Measurements from ENCODE around the gene SLC7A1.

Gene SLC7A1

DNA sequence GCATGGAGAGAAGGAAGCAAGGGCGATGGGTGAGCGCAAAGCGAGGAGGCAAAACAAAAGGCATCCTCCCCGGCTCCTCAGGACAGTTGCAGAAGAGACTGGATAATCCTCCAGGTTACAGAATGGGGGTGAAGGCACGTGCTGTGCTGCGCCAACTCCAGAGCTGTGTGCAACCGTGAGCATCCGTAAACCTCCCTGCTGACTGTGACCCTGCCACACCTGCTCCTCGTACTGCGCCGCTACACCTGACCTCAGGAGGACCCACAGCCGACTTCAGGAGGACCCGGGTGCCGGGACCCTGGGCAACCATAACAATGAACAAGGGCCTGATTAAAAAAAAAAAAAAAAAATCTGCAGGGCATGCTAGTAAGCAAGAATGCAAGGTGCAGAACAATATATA is 68.7 kb downstream of the SLC7A1 start:
- no peak for DNase-seq

GRCh38 chr13:29525757-29526156 is 69.7 kb downstream of the SLC7A1 start:
- no peak for DNase-seq

GRCh38 chr13:29524641-29525040 is 70.8 kb downstream of the SLC7A1 start:
- DNase-seq = no peak

DNA sequence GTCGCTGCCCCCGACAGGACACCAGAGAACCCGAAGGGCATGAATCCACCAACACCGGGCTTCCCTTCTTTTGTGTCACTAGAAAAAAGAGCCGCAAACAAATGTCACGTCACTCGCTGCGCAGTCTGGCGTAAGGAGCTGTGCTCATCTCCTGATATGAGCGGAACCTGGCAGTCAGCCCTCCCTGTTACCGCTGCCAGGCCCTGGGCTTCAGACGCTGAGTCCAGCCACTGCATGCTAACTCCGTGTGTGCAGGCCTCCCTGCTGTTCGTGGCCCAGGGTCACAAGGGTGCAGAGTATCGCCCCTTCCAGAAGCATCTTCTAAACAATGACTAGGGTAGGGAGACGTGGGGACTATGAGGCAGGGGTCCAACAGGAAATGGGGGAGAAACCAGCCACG is 71.3 kb downstream of the SLC7A1 start:
- no peak for DNase-seq

DNA sequence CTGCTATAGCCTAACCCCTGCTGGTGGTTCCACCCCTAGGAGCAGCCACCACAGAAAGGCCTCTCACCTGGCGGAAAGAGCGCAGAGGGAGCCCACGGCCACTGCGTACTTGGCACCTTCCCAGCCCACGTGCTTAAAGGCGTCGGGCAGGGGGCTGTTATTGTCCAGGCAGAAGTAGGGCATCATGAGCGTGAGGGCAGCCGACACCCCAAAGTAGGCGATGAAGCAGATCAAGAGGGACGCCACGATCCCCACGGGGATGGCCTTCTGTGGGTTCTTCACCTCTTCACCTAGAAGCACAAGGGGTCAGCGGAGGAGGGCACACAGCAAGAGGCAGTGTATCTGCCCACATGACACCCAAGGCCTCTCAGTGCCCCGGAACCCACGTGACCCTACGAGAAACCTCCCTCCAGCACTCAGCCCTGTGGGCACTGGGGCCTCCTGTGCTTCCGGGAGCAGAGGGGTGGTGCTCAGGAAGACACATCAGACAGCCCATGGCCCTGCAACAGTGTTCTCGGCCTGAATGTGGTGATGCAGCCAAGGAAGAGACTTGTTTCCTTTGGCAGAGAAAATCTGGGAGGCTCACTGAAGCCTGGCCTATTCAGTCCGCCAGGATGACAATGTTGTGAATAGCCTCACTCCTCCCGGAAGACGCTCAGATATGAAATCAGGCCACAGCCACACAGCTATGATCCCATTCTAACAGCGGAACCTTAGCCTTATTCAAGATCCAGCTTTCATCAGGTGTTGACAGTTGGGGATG is 72.1 kb downstream of the SLC7A1 start:
- DNase-seq = no peak

- no peak for DNase-seq
Observed at GRCh38 chr13:29522044-29522685, 73.3 kb downstream of the SLC7A1 start.

DNA sequence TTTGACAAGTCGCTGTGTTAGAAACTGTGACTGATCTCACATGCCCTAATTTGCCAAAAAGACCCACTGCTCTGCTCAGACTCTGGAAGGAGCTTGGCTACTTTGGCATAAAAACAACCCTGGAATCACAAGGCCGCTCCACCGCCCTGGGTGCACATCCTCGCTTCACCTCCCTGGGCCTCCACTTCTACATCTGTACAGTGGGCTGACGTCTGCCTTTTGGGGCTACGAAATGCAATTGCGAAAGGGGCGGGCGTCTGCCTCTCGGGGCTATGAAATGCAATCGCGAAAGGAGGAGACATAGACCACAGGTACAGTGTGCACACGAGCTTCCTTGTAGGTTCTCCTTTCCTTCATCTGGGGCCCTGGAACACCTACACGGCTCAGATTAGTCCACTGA is 74.2 kb downstream of the SLC7A1 start:
- DNase-seq = no peak

DNA sequence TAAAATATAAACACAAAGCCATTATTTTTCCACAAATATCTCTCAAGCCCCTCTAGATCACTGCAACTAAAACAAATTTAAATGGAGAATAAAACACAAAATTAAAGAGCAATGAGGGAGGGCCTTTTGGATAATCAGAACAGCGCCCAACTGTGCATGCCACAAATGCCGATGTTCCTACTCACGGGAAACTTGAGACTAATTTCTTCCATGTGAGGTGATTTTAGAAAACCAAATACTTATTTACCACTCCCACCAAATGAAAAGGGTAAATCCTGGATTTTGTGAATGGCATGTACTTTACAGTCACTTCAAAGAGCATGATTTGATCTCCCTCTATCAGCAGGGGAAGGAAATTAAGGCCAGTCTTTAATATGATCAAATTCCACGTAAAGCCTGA is 74.8 kb downstream of the SLC7A1 start:
- no peak for DNase-seq

- no peak for DNase-seq
Observed at GRCh38 chr13:29519921-29520320, 75.6 kb downstream of the SLC7A1 start.

GRCh38 chr13:29516880-29517279 is 78.6 kb downstream of the SLC7A1 start:
- DNase-seq = no peak

GRCh38 chr13:29516012-29516411 is 79.5 kb downstream of the SLC7A1 start:
- no peak for DNase-seq

GRCh38 chr13:29515372-29515771 is 80.1 kb downstream of the SLC7A1 start:
- no peak for DNase-seq

DNA sequence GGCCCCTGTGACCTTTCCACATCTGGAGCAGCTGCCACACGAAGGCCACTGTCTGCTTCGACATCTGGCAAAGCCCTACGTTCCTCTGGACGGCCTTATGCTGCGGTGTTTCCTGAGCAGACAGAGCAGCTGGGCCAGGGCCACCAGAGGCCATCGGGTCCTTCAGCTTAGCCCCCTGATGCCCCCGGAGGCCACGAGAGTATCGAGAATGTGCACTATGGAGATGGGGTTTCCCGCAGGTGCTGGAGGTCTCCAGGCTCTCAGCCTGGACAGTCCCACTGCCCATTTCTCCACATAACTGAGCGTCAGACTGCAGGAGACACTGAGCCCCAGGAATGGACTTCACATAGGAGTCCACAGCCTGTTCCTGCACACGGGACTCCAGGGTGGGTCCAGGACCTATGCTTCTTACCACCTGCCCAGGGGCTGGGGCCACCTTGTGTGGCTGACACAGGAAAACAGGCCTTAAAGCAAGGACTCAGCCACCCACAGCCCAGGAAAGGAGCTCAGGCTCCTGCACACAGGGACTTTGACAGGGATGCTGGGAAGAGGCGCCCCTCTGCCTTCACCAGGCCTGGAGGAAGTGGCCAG is 80.7 kb downstream of the SLC7A1 start:
- DNase-seq = no peak

DNA sequence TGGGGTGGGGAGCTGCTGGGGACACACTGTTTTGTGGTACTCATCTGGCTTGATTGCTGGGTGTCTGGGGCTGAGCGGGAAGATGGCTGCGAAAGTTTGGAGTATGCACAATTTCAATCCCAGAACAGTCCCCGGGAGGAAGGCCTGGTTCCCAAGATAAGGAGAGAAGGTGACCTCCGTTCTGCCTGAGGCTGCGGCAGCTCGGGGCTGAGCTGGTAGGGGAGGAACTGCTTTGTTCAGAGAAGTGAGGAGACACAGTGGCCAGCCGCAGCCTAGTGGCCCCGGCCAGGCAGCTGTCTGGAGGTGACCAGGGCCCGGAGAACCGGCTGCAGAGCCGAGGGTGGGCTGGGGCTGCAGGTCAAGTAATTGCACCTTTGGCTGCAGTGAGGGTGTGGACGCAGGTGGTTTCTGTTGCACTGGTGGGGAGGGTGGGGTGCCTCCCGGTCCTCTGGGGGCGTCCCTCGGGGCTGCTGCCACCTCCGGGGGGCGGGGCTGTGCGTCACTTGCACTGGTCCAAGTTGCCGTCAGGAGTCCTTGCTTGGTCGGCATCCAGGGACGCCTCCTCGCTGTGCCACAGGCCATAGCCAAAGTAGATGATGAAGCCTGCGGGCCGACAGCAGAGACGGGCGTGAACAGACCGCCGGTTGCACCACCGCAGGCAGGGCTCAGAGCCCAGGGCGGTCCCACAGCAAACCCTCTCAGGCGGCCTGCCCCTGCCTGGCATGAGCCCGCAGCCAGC is 81.3 kb downstream of the SLC7A1 start:
- no peak for DNase-seq

GRCh38 chr13:29513002-29513980 is 82.2 kb downstream of the SLC7A1 start:
- no peak for DNase-seq

DNA sequence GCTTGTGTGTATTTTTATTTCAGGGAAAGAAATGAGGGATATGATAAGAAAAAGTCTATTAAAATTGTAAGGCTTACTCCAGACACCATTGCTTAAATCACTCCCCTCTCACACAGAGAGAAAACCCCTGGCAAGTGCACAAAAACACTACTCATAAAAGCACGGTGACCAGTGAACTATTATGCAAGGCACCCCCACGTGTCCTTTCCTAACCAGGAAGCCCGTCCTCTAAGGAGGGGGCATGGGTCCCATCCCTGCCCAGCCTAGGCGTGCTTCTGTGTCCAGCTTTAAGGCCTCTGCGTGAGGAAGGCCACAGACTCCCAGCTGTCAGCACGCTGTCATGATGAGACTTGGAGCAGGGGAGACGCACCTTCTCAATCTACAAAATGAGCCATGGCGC is 83.5 kb downstream of the SLC7A1 start:
- no peak for DNase-seq

GRCh38 chr13:29511106-29511796 is 84.2 kb downstream of the SLC7A1 start:
- DNase-seq = no peak

- no peak for DNase-seq
Observed at GRCh38 chr13:29510651-29511084, 84.8 kb downstream of the SLC7A1 start.

DNA sequence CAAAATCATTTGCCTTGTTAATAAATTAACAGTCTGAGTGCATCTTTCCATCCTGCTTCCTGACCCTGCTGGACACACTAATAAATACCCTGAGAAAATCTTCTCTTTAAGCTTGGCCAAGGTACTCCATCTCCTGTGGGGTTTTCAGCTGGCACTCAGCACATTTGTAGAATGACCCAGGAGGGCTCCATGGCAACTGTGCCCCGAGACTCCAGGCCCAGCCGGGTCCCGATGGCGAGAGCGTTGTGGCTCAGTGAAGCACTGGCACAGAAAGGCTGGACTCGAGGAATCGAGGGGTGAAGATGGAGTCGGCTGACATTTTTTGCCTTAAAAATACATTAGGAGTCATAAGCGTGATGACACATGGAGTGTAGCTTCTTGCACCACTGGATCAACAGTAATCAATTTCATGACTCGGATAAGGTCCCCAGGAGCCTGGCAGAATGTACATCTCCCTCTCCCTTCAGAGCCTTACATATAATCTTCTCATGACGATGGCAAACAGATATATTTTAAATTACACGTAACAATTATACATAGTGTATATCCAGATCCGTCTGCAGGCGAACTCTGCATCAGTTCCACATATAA is 85.4 kb downstream of the SLC7A1 start:
- no peak for DNase-seq

DNA sequence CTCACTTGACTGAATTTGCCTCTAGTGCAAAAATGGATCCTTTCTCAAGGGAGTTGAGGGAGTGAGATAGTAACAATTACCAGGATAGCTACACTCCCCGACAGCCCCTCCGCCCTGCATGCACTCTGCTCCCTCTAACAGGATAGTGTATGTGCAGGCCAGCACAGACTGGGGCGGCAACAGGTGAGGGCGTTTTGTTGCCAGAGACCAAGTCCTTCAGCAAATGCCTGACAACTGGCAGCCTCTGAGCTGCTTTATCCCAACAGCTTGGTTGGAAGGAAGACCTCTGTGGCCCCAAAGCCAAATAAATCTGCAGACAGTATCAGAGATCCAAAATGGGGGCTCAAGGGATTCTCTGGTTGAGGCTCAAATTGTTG is 86.6 kb downstream of the SLC7A1 start:
- DNase-seq = no peak
